Loucy (cell line): ENCODE data around the gene ZNF768.

Experiments
- CTCF ChIP-seq: fragments of 200-600 bp; sonication (generic); conservative IDR thresholded peaks from 2 replicates; pipeline ENCODE4 v1.5.1; 2014; ENCODE audit warnings: mild to moderate bottlenecking, antibody characterized with exemption, low read length
- EZH2phosphoT487 ChIP-seq: fragments of 200-600 bp; IDR thresholded peaks from 2 replicates; pipeline ENCODE4 v1.6.1; 2018; ENCODE audit warnings: antibody characterized with exemption, mild to moderate bottlenecking, moderate library complexity, borderline replicate concordance

- no peak for TF ChIP-seq CTCF
- no peak for TF ChIP-seq EZH2phosphoT487
Observed at GRCh38 chr16:30530163-30531037, 4.0 kb upstream of the ZNF768 start.
